Trophoblast cell (in vitro differentiated cells and primary cell): ENCODE data around the gene RNF17.

Source experiments
- DNase-seq, 2 donors: peaks; one replicate each; pipeline ENCODE4 v3.0.0-alpha.2; 2016
- H2AFZ ChIP-seq: 2 replicates; pipeline ENCODE4 v1.6.1; 2013; ENCODE audit warnings: low read length, moderate library complexity, mild to moderate bottlenecking; ENCODE audit not compliant: insufficient read depth, poor library complexity
- H2AK5ac ChIP-seq: 2 replicates; pipeline ENCODE4 v1.6.1; 2013; ENCODE audit warnings: mild to moderate bottlenecking, low read length
- H2BK120ac ChIP-seq: 2 replicates; pipeline ENCODE4 v1.6.1; 2013; ENCODE audit warnings: low read length, mild to moderate bottlenecking, moderate library complexity; ENCODE audit not compliant: insufficient read depth, poor library complexity
- H2BK12ac ChIP-seq: 2 replicates; pipeline ENCODE4 v1.6.1; 2013; ENCODE audit warnings: mild to moderate bottlenecking, low read length, moderate library complexity
- H2BK5ac ChIP-seq: 2 replicates; pipeline ENCODE4 v1.6.1; 2013; ENCODE audit warnings: low read length, low read depth, moderate library complexity, mild to moderate bottlenecking; ENCODE audit not compliant: poor library complexity
- H3K14ac ChIP-seq: 2 replicates; pipeline ENCODE4 v1.6.1; 2013; ENCODE audit warnings: mild to moderate bottlenecking, low read length
- H3K18ac ChIP-seq: 2 replicates; pipeline ENCODE4 v1.6.1; 2013; ENCODE audit warnings: mild to moderate bottlenecking, low read length
- H3K23ac ChIP-seq: 2 replicates; pipeline ENCODE4 v1.6.1; 2013; ENCODE audit warnings: low read length
- H3K27ac ChIP-seq: 2 replicates; pipeline ENCODE4 v1.5.1; 2013; ENCODE audit warnings: low read depth, mild to moderate bottlenecking, inconsistent platforms, low read length, moderate library complexity
- H3K27me3 ChIP-seq: 2 replicates; pipeline ENCODE4 v1.6.1; 2013; ENCODE audit warnings: inconsistent platforms, mild to moderate bottlenecking, low read length, moderate library complexity; ENCODE audit not compliant: insufficient read depth
- H3K36me3 ChIP-seq, 2 experiments: 1 replicate in 1 of 2; 2 replicates in 1 of 2; pipeline ENCODE4 v1.6.1; 2013; ENCODE audit warnings: low read length in 2 of 2, mild to moderate bottlenecking in 2 of 2, moderate library complexity in 1 of 2; ENCODE audit not compliant: insufficient read depth in 2 of 2, control insufficient read depth in 1 of 2
- H3K4ac ChIP-seq: 2 replicates; pipeline ENCODE4 v1.6.1; 2013; ENCODE audit warnings: low read depth, mild to moderate bottlenecking, low read length, moderate library complexity
- H3K4me1 ChIP-seq, 2 experiments: 1 replicate in 1 of 2; 2 replicates in 1 of 2; pipeline ENCODE4 v1.6.1; 2013; ENCODE audit warnings: low read length in 2 of 2, mild to moderate bottlenecking in 2 of 2, moderate library complexity in 1 of 2; ENCODE audit not compliant: insufficient read depth in 2 of 2, control insufficient read depth in 1 of 2
- H3K4me2 ChIP-seq: 2 replicates; pipeline ENCODE4 v1.6.1; 2013; ENCODE audit warnings: inconsistent platforms, mild to moderate bottlenecking, low read length, moderate library complexity
- H3K4me3 ChIP-seq: 2 replicates; pipeline ENCODE4 v1.5.1; 2013; ENCODE audit warnings: mild to moderate bottlenecking, low read depth, low read length, inconsistent platforms
- H3K79me1 ChIP-seq: one replicate; pipeline ENCODE4 v1.6.1; 2013; ENCODE audit warnings: low read length
- H3K79me2 ChIP-seq: 2 replicates; pipeline ENCODE4 v1.6.1; 2013; ENCODE audit warnings: low read length, mild to moderate bottlenecking; ENCODE audit not compliant: control insufficient read depth, insufficient read depth, poor library complexity
- H3K9ac ChIP-seq: 2 replicates; pipeline ENCODE4 v1.6.1; 2013; ENCODE audit warnings: mild to moderate bottlenecking, low read length
- H3K9me3 ChIP-seq: 2 replicates; pipeline ENCODE4 v1.6.1; 2013; ENCODE audit warnings: low read depth, mild to moderate bottlenecking, control low read depth, inconsistent platforms, low read length; ENCODE audit not compliant: insufficient read depth
- H4K12ac ChIP-seq: 2 replicates; pipeline ENCODE4 v1.6.1; 2013; ENCODE audit warnings: low read depth, mild to moderate bottlenecking, low read length, moderate library complexity
- H4K8ac ChIP-seq: 2 replicates; pipeline ENCODE4 v1.6.1; 2013; ENCODE audit warnings: low read depth, mild to moderate bottlenecking, low read length, moderate library complexity
- H4K91ac ChIP-seq: one replicate; pipeline ENCODE4 v1.6.1; 2013; ENCODE audit warnings: low read depth, mild to moderate bottlenecking, low read length, moderate library complexity
- WGBS: extraction: QIAGEN DNeasy Blood & Tissue Kit; methylation state at CpG from one replicate; pipeline ENCODE4 v1.1.7; 2013; ENCODE audit warnings: missing lambda C conversion rate; ENCODE audit not compliant: insufficient read length, insufficient coverage; ENCODE audit errors: extremely low coverage; 5-methylcytosine and 5-hydroxymethylcytosine counted together

Gene RNF17

DNA sequence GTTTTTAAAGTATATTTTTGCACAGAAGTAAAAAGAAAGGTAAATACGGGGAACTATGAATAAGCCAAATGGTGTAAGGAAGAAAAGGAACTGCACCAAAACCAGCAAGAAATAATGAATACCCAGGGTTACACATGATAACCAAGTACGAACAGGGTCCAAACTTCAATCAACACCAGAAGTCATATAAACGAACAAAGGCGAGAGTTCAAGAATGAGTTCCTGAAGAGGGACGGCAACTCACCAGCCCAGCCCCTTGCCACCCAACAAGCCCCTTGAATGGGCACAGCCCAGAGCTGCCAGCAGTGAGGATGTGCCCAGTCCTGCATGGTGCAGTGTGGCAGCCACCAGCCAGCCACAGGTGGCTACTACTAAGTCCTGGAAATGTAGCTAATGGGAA lies 132.1 kb downstream of the RNF17 start:
- H3K9ac ChIP-seq = no peak overlapping the region
- DNase-seq = no peak
- H3K9me3 ChIP-seq = peaks cover 3% of the 10 kb centered on the region
- no peak overlapping the region for H2AK5ac ChIP-seq
- H3K23ac ChIP-seq = no peak overlapping the region
- no CpG with 5 or more reads among the region's 5 CpGs for WGBS
- H3K4me2 ChIP-seq = no peak overlapping the region
- no peak overlapping the region for H2BK5ac ChIP-seq
- no peak overlapping the region for H3K27ac ChIP-seq
- H2BK12ac ChIP-seq = no peak overlapping the region
- H3K36me3 ChIP-seq = peaks cover 27 to 41% of the 10 kb centered on the region in 2 experiments
- no peak overlapping the region for H2AFZ ChIP-seq
- no peaks in the 10 kb centered on the region for H3K4me1 ChIP-seq
- no peak overlapping the region for H4K12ac ChIP-seq
- no peaks in the 10 kb centered on the region for H3K27me3 ChIP-seq
- H4K91ac ChIP-seq = no peak overlapping the region
- no peak overlapping the region for H2BK120ac ChIP-seq
- no peak overlapping the region for H3K4me3 ChIP-seq
- H3K79me2 ChIP-seq = peaks cover 2% of the 10 kb centered on the region
- H3K79me1 ChIP-seq = no peaks in the 10 kb centered on the region
- no peak overlapping the region for H3K4ac ChIP-seq
- H3K14ac ChIP-seq = no peak overlapping the region
- no peak overlapping the region for H3K18ac ChIP-seq
- no peak overlapping the region for H4K8ac ChIP-seq

GRCh38 chr13:24897293-24897692 lies 133.3 kb downstream of the RNF17 start:
- DNase-seq = no peak
- H3K23ac ChIP-seq = no peak overlapping the region
- H3K36me3 ChIP-seq = peaks cover 21 to 29% of the 10 kb centered on the region in 2 experiments
- H2AK5ac ChIP-seq = no peak overlapping the region
- no peak overlapping the region for H2BK120ac ChIP-seq
- H3K27me3 ChIP-seq = no peaks in the 10 kb centered on the region
- no peak overlapping the region for H3K14ac ChIP-seq
- no peak overlapping the region for H4K91ac ChIP-seq
- H4K12ac ChIP-seq = no peak overlapping the region
- no peak overlapping the region for H3K4ac ChIP-seq
- H3K9me3 ChIP-seq = peaks cover 3% of the 10 kb centered on the region
- H3K4me1 ChIP-seq = no peaks in the 10 kb centered on the region
- H3K18ac ChIP-seq = no peak overlapping the region
- H3K79me2 ChIP-seq = peaks cover 2% of the 10 kb centered on the region
- no peak overlapping the region for H3K4me2 ChIP-seq
- H2AFZ ChIP-seq = no peak overlapping the region
- no peak overlapping the region for H3K9ac ChIP-seq
- no peak overlapping the region for H3K27ac ChIP-seq
- H3K4me3 ChIP-seq = no peak overlapping the region
- no peaks in the 10 kb centered on the region for H3K79me1 ChIP-seq
- no peak overlapping the region for H2BK12ac ChIP-seq
- no CpG with 5 or more reads among the region's 1 CpG for WGBS
- H2BK5ac ChIP-seq = no peak overlapping the region
- no peak overlapping the region for H4K8ac ChIP-seq

GRCh38 chr13:24899601-24900000 lies 135.6 kb downstream of the RNF17 start:
- Histone ChIP-seq H3K4me1 (no peaks in the 10 kb centered on the region), H2BK120ac (no peak overlapping the region), H3K23ac (no peak overlapping the region), H4K12ac (no peak overlapping the region), H3K9me3 (no peaks in the 10 kb centered on the region), H3K79me1 (no peaks in the 10 kb centered on the region), H3K27ac (no peak overlapping the region), H2AFZ (no peak overlapping the region), H3K4ac (no peak overlapping the region), H3K9ac (no peak overlapping the region), H3K18ac (no peak overlapping the region), H2BK12ac (no peak overlapping the region), H3K4me2 (no peak overlapping the region), H3K4me3 (no peak overlapping the region), H4K8ac (no peak overlapping the region), H3K27me3 (no peaks in the 10 kb centered on the region), H3K79me2 (peaks cover 2% of the 10 kb centered on the region), H3K14ac (no peak overlapping the region), H4K91ac (no peak overlapping the region), H2BK5ac (no peak overlapping the region), H2AK5ac (no peak overlapping the region), H3K36me3 (peaks cover 14 to 20% of the 10 kb centered on the region in 2 experiments)
- DNase-seq = no peak
- no CpG with 5 or more reads among the region's 5 CpGs for WGBS

- peaks cover 9 to 19% of the 10 kb centered on the region in 2 experiments for H3K36me3 ChIP-seq
- no peaks in the 10 kb centered on the region for H3K79me1 ChIP-seq
- H3K4me3 ChIP-seq = no peak overlapping the region
- H3K18ac ChIP-seq = no peak overlapping the region
- H3K27me3 ChIP-seq = no peaks in the 10 kb centered on the region
- no peak overlapping the region for H2BK120ac ChIP-seq
- no peak overlapping the region for H3K23ac ChIP-seq
- WGBS = no CpG with 5 or more reads among the region's 9 CpGs
- no peak overlapping the region for H4K8ac ChIP-seq
- H2AFZ ChIP-seq = no peak overlapping the region
- H4K12ac ChIP-seq = no peak overlapping the region
- H3K9me3 ChIP-seq = no peaks in the 10 kb centered on the region
- no peak overlapping the region for H2BK12ac ChIP-seq
- no peak overlapping the region for H3K9ac ChIP-seq
- H3K27ac ChIP-seq = no peak overlapping the region
- no peak overlapping the region for H3K14ac ChIP-seq
- H3K4ac ChIP-seq = no peak overlapping the region
- no peaks in the 10 kb centered on the region for H3K79me2 ChIP-seq
- H4K91ac ChIP-seq = no peak overlapping the region
- DNase-seq = no peak
- H3K4me2 ChIP-seq = no peak overlapping the region
- H2BK5ac ChIP-seq = no peak overlapping the region
- H3K4me1 ChIP-seq = no peaks in the 10 kb centered on the region
- H2AK5ac ChIP-seq = no peak overlapping the region
Observed at GRCh38 chr13:24900507-24900906, 136.5 kb downstream of the RNF17 start.
